Epithelial cell of esophagus (primary cell): ENCODE data around the gene PERM1.

Experiments
- DNase-seq: peaks from one replicate; pipeline ENCODE4 v3.0.0; 2010; ENCODE audit warnings: low read depth
- H3K4me3 ChIP-seq: 2 replicates; pipeline ENCODE4 v1.5.1; 2011; ENCODE audit warnings: mild to moderate bottlenecking, low read length, control low read depth
- CTCF ChIP-seq: IDR thresholded peaks from 2 replicates; pipeline ENCODE4 v1.5.1; 2011; ENCODE audit warnings: low read depth, mild to moderate bottlenecking, low read length, control low read depth, inconsistent platforms; ENCODE audit not compliant: insufficient read depth; ENCODE audit errors: missing control alignments

Gene PERM1

GRCh38 chr1:982765-983436 is 1.0 kb upstream of the PERM1 start:
- H3K4me3 ChIP-seq = no peak overlapping the region
- no peak for DNase-seq
- TF ChIP-seq CTCF = no peak

- no peak overlapping the region for H3K4me3 ChIP-seq
- TF ChIP-seq CTCF = no peak
- DNase-seq = no peak
Observed at GRCh38 chr1:981491-981954, 370 bp downstream of the PERM1 start.

- no peak for TF ChIP-seq CTCF
- no peak for DNase-seq
- no peak overlapping the region for H3K4me3 ChIP-seq
Observed at GRCh38 chr1:980602-981395, 1.1 kb downstream of the PERM1 start.

GRCh38 chr1:980137-980571 is 1.7 kb downstream of the PERM1 start:
- no peak overlapping the region for H3K4me3 ChIP-seq
- peak; percentile 53 for DNase-seq
- no peak for TF ChIP-seq CTCF

GRCh38 chr1:979744-980072 is 2.2 kb downstream of the PERM1 start:
- no peak for TF ChIP-seq CTCF
- no peak for DNase-seq
- H3K4me3 ChIP-seq = no peak overlapping the region

GRCh38 chr1:978835-979743 is 2.8 kb downstream of the PERM1 start:
- TF ChIP-seq CTCF = no peak
- no peak overlapping the region for H3K4me3 ChIP-seq
- no peak for DNase-seq
